Natural killer cell (primary cell): ENCODE measurements around the gene ZKSCAN1. TPM values are rescaled to one million over a fixed set of nuclear protein-coding genes. Genes with fewer than 3 reads are reported as not detected.

Experiments
- ATAC-seq, 3 donors: fragments of 150-1000 bp in 2 of 3; fragments of 200-7000 bp in 1 of 3; cut with Tn5 transposase; 1 replicate in 1 of 3; 2 replicates in 2 of 3; pipeline ENCODE4 v1.10.0; 2021; ENCODE audit warnings: mild to moderate bottlenecking in 2 of 3, moderate library complexity in 2 of 3
- DNase-seq, 2 donors: peaks; one replicate each; pipeline versions ENCODE4 v3.0.0 to v3.0.0-alpha.2; 2013 to 2021; ENCODE audit warnings: mixed read lengths in 1 of 2
- H3K27ac ChIP-seq: one replicate; pipeline ENCODE4 v1.5.1; 2013; ENCODE audit warnings: mild to moderate bottlenecking, low read length
- H3K27me3 ChIP-seq: one replicate; pipeline ENCODE4 v1.6.1; 2013; ENCODE audit warnings: low read length; ENCODE audit not compliant: control insufficient read depth, insufficient read depth
- H3K36me3 ChIP-seq: one replicate; pipeline ENCODE4 v1.6.1; 2013; ENCODE audit warnings: low read length; ENCODE audit not compliant: control insufficient read depth, insufficient read depth
- H3K4me1 ChIP-seq: one replicate; pipeline ENCODE4 v1.6.1; 2013; ENCODE audit warnings: low read length; ENCODE audit not compliant: control insufficient read depth, insufficient read depth
- H3K4me3 ChIP-seq: one replicate; pipeline ENCODE4 v1.5.1; 2013; ENCODE audit warnings: low read length
- H3K9me3 ChIP-seq: one replicate; pipeline ENCODE4 v1.6.1; 2013; ENCODE audit warnings: low read length; ENCODE audit not compliant: control insufficient read depth, insufficient read depth
- H3K27ac Mint-ChIP-seq, 2 donors: one replicate each; pipeline ENCODE4 v1.8.0; 2022; ENCODE audit warnings: mild to moderate bottlenecking in 2 of 2, mixed read lengths in 2 of 2, moderate library complexity in 1 of 2
- H3K27me3 Mint-ChIP-seq, 2 donors: one replicate each; pipeline ENCODE4 v1.8.0; 2022; ENCODE audit warnings: low read depth in 2 of 2, mixed read lengths in 2 of 2
- H3K36me3 Mint-ChIP-seq: one replicate; pipeline ENCODE4 v1.8.0; 2022; ENCODE audit warnings: mixed read lengths
- H3K4me1 Mint-ChIP-seq, 2 donors: one replicate each; pipeline ENCODE4 v1.8.0; 2022; ENCODE audit warnings: mixed read lengths in 2 of 2
- H3K4me3 Mint-ChIP-seq: one replicate; pipeline ENCODE4 v1.8.0; 2022; ENCODE audit warnings: mild to moderate bottlenecking, moderate library complexity, mixed read lengths
- H3K9me3 Mint-ChIP-seq, 2 donors: one replicate each; pipeline ENCODE4 v1.8.0; 2022; ENCODE audit warnings: mixed read lengths in 2 of 2
- CTCF ChIP-seq: fragments of 200-600 bp; IDR thresholded peaks from one replicate; pipeline ENCODE4 v1.8.0; 2022; ENCODE audit warnings: antibody characterized with exemption
- WGBS: methylation state at CpG from one replicate; pipeline ENCODE4 v1.1.7; 2013; ENCODE audit warnings: missing lambda C conversion rate; ENCODE audit not compliant: insufficient coverage; 5-methylcytosine and 5-hydroxymethylcytosine counted together
- intact Hi-C: fragments of 100-400 bp; cut with micrococcal nuclease; formaldehyde crosslinking; loops from one replicate; pipeline ENCODE4 v1.14.2; 2022
- total RNA-seq, 4 donors: library from RNA; stranded (reverse); fragments of 120-200 nt in 1 of 4; gene quantifications; one replicate each; pipeline versions ENCODE4 v1.2.3 to v1.2.4, GENCODE V29; 2013 to 2022

ZKSCAN1 gene
- total RNA-seq, 3 donors from 2014 or later (not counting 1 experiment from before 2014, with no cell fraction given): 57.6 to 62.5 (median 60.8) TPM

DNA sequence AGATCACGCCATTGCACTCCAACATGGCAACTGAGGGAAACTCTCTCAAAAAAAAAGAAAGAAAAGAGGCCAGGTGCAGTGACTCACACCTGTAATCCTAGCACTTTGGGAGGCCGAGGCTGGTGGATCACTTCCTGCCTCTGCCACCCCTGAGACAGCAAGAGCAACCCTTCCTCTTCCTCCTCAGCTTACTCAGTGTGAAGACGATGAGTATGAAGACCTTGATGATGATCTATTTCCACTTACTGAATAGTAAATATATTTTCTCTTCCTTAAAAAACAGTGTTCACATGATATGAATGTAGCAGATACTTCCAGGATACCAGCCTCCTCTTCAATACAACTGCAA, 2.1 kb upstream of the ZKSCAN1 start:
- no peaks in the 10 kb centered on the region for H3K27me3 ChIP-seq
- intact Hi-C loops: no loop called here
- no peak overlapping the region for H3K27ac Mint-ChIP-seq
- no peaks in the 10 kb centered on the region for H3K9me3 Mint-ChIP-seq
- no peak overlapping the region for H3K4me3 Mint-ChIP-seq
- WGBS: 87% methylated on average over 1 of the region's 3 CpGs
- no peaks in the 10 kb centered on the region for H3K36me3 Mint-ChIP-seq
- peaks cover 5 to 6% of the 10 kb centered on the region in 2 donors for H3K27me3 Mint-ChIP-seq
- ATAC-seq (no peak), DNase-seq (no peak)
- H3K9me3 ChIP-seq: no peaks in the 10 kb centered on the region
- H3K4me1 ChIP-seq: peaks cover 19% of the 10 kb centered on the region
- no peak overlapping the region for H3K4me3 ChIP-seq
- H3K27ac ChIP-seq: no peak overlapping the region
- no peak for TF ChIP-seq CTCF
- H3K36me3 ChIP-seq: no peaks in the 10 kb centered on the region
- H3K4me1 Mint-ChIP-seq: peaks cover 18% of the 10 kb centered on the region in 2 donors

DNA sequence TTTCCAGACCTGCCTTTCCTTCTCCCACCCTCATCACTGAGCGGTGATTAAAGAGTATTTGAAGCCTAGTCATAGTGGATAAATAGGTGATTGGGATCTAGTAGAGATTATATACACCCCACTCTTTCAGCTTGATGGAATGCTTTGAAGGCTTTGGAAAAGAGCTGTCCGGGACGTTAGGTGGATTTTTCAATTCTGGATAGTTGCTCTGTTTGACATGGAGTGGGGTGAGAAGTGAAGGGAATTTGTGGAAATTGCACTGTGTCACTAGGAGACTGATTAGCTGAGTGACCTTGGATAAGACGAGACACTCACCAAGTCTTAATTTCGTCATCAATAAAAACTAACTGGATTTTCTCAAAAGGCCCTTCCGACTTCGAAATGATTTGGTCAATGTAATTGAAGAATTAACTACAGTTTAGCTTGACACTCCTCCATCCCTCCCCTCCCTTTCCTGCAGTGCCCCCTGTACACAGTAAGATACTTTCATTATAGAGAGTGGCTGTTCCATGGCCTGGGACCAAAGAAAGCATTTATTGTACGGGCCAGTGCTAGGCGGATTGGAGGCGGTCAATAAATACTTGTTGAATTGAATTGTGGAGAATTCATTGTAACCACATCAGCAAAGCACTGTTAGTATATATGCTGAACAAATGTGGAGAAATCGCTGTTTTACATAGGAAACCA, 962 bp downstream of the ZKSCAN1 start:
- intact Hi-C loops: loop anchor here (1.0 kb wide), 2 partner anchors 19 to 65 kb away; partner anchors contain the start of gene ZNF3

GRCh38 chr7:100017300-100017699, 1.9 kb downstream of the ZKSCAN1 start:
- Histone ChIP-seq H3K4me1 (peaks cover 19% of the 10 kb centered on the region), H3K27ac (no peak overlapping the region), H3K4me3 (no peak overlapping the region), H3K36me3 (peaks cover 3% of the 10 kb centered on the region), H3K27me3 (no peaks in the 10 kb centered on the region), H3K9me3 (no peaks in the 10 kb centered on the region)
- Mint-ChIP-seq H3K36me3 (no peaks in the 10 kb centered on the region), H3K4me1 (peaks cover 24 to 27% of the 10 kb centered on the region in 2 donors), H3K27ac (peak overlapping the region; percentile 7 to 95), H3K27me3 (no peaks in the 10 kb centered on the region), H3K4me3 (peak overlapping the region; percentile 21), H3K9me3 (no peaks in the 10 kb centered on the region)
- DNase-seq (no peak), ATAC-seq (no peak)
- intact Hi-C loops: no loop called here
- no peak for TF ChIP-seq CTCF
- WGBS: 98% methylated on average over 11 of the region's 11 CpGs

More for the DNA sequence above, 962 bp downstream of the ZKSCAN1 start:
- no peak for ATAC-seq
- H3K9me3 Mint-ChIP-seq: no peaks in the 10 kb centered on the region
- H3K4me3 ChIP-seq: peak overlapping the region; percentile 98
- peaks cover 24 to 27% of the 10 kb centered on the region in 2 donors for H3K4me1 Mint-ChIP-seq
- WGBS: 62% methylated on average over 9 of the region's 11 CpGs
- DNase-seq: no peak
- H3K36me3 ChIP-seq: no peaks in the 10 kb centered on the region
- no peaks in the 10 kb centered on the region for H3K9me3 ChIP-seq
- TF ChIP-seq CTCF: no peak
- peaks cover 2 to 4% of the 10 kb centered on the region in 2 donors for H3K27me3 Mint-ChIP-seq
- H3K27ac ChIP-seq: peak overlapping the region; percentile 93
- no peaks in the 10 kb centered on the region for H3K27me3 ChIP-seq
- no peaks in the 10 kb centered on the region for H3K36me3 Mint-ChIP-seq
- H3K27ac Mint-ChIP-seq: peak overlapping the region; percentile 91 to 95
- H3K4me3 Mint-ChIP-seq: peak overlapping the region; percentile 92
- peaks cover 19% of the 10 kb centered on the region for H3K4me1 ChIP-seq

DNA sequence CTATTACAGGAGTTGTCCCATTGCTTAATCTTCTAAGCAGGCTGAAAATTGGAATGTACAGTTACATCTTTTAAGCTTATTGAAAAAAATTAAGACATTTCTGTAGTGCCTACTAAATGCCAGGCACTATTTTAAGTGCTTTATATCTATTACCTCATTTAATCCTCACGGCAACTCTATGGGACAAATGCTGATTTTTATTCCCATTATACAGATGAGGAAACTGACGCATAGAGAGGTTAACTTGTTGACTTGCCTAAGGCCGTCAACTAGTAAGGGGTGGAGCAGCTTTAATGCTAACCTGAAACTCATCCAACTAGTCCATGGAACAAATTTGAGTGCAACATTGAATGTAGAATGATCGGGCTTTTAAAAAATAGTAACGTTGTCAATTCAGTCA, 2.5 kb downstream of the ZKSCAN1 start:
- H3K9me3 ChIP-seq: no peaks in the 10 kb centered on the region
- no peaks in the 10 kb centered on the region for H3K27me3 ChIP-seq
- Mint-ChIP-seq H3K27ac (peak overlapping the region; percentile 7 to 95), H3K4me3 (no peak overlapping the region), H3K27me3 (no peaks in the 10 kb centered on the region), H3K4me1 (peaks cover 24 to 27% of the 10 kb centered on the region in 2 donors), H3K9me3 (no peaks in the 10 kb centered on the region), H3K36me3 (no peaks in the 10 kb centered on the region)
- H3K4me3 ChIP-seq: no peak overlapping the region
- TF ChIP-seq CTCF: no peak
- intact Hi-C loops: no loop called here
- no peak overlapping the region for H3K27ac ChIP-seq
- peaks cover 3% of the 10 kb centered on the region for H3K36me3 ChIP-seq
- no peak for ATAC-seq
- WGBS: 95% methylated on average over 4 of the region's 5 CpGs
- peaks cover 19% of the 10 kb centered on the region for H3K4me1 ChIP-seq
- DNase-seq: no peak
